ENCODE data around the gene ASTN2.
"Not testable (repeated sequence)": the region's sequence is repeated elsewhere in the genome, so short reads cannot be mapped to it uniquely, and the experiment has no call there.

The ASTN2 gene

GRCh38 chr9:116901260-116901659 is 513.6 kb downstream of the ASTN2 start:
- no peak for DNase-seq

GRCh38 chr9:116900543-116900942 is 514.3 kb downstream of the ASTN2 start:
- DNase-seq, result no peak

GRCh38 chr9:116900007-116900367 is 514.9 kb downstream of the ASTN2 start:
- DNase-seq, result no peak

- no peak for DNase-seq
Observed at GRCh38 chr9:116899337-116900006, 515.4 kb downstream of the ASTN2 start.

DNA sequence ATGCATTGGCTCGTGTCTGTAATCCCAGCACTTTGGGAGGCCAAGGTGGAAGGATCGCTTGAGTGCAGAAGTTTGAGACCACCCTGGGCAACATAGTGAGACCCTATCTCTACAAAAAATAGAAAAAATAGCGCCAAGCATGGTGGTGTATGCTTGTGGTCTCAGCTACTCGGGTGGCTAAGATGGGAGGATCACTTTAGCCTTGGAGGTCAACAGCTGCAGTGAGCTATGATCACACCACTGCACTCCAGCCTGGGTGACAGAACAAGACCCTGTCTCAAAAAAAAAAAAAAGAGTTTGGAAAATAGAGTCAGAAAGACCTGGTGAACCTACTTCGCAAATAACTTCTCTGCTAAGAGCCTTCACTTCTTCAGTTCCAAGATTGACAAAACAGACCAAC is 516.7 kb downstream of the ASTN2 start:
- DNase-seq, result not testable (repeated sequence)

GRCh38 chr9:116897201-116897600 is 517.7 kb downstream of the ASTN2 start:
- DNase-seq, result no peak

- no peak for DNase-seq
Observed at GRCh38 chr9:116895961-116896360, 518.9 kb downstream of the ASTN2 start.

GRCh38 chr9:116891424-116891823 is 523.4 kb downstream of the ASTN2 start:
- no peak for DNase-seq

GRCh38 chr9:116888476-116888875 is 526.4 kb downstream of the ASTN2 start:
- not testable (repeated sequence) for DNase-seq

GRCh38 chr9:116888066-116888465 is 526.8 kb downstream of the ASTN2 start:
- DNase-seq, result no peak

- DNase-seq, result no peak
Observed at GRCh38 chr9:116883676-116884075, 531.2 kb downstream of the ASTN2 start.

DNA sequence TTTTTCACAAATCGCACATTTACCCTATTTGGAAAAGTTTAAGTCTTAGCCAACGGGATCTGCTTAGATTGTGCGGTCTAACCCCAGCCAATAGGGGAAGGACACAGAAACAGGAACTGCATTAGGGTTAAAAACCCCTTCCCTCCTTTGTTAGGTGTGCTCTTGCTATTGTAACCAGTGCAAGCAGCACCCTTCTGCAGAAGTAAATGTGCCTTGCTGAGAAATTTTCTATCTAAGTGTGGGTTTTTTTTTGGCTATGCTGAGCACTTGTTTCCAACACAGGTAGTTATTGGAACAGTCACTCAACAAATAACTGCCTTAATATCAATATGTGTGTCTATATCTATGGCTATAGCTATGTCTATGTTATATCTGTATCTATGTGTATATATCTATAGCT is 537.8 kb downstream of the ASTN2 start:
- no peak for DNase-seq

DNA sequence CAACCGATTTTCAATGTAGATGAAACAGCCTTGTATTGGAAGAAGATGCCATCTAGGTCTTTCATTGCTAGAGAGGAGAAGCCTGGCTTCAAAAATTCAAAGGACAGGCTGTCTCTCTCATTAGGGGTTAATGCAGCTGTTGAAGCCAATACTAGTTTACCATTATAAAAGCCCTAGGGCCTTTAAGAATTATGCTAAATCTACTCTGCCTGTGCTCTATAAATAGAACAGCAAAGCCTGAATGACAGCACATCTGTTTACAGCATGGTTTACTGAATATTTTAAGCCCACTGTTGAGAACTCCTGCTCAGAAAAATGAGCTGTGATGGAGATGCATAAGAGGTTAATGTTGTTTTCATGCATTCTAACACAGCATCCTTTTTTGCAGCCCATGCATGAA is 539.3 kb downstream of the ASTN2 start:
- no peak for DNase-seq

DNA sequence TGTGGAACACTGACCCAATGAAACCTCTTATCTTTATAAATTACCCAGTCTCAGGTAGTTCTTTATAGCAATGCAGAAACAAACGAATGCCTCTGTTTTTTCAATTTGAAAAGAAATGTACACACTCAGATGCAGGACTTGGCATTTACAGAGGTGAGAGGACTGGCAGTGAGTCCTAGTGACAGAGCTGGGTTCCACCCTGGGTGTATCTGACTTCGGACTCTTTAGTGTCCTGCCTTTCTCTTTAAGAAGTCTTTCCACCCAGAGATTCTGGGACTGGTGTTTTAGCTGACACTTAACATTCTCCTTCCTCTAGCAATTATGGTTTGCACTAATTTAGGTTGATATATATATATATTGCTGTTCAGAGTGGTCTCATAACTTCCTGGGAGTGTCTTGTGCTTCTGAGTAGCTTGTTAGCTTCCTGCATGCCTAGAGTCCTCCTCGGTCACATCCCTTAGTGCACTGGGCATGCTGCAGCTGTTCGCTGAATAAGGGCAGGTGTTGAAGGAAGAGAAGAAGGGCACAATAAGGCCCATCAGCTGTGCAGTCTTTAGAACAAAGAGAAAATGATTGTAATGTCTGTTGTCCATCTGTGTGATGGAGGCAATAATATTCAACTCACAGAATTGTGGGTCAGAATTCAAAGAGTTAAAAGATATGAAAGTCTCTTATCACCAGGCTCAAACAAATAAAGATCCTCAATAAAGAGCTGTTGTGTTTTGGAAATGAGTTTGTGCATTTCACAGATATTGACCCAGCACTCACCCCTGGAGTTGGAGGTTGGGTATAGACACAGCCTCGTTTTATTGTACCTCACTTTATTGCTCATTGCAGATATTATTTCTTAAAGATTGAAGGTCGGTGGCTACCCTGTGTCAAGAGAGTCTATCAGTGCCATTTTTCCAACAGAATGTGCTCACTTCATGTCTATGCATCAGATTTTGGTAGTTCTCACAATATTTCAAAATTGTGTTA is 540.6 kb downstream of the ASTN2 start:
- no peak for DNase-seq

DNA sequence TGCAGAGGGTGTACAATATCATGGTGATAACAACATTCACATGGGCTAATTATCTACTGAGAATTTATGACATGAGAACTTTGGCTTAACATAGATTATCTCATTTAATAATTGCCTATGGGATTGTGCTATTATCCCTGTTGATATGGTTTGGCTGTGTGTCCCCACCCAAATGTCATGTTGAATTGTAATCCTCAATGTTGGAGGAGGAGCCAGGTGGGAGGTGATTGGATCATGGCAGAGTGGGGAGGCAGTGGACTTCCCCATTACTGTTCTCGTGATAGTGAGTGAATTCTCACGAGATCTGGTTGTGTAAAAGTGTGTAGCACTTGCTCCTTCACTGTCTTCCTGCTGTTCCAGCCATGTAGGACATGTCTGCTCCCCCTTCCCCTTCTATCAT is 541.4 kb downstream of the ASTN2 start:
- no peak for DNase-seq

GRCh38 chr9:116870566-116870965 is 544.3 kb downstream of the ASTN2 start:
- DNase-seq, result no peak

GRCh38 chr9:116868201-116868600 is 546.7 kb downstream of the ASTN2 start:
- no peak for DNase-seq

DNA sequence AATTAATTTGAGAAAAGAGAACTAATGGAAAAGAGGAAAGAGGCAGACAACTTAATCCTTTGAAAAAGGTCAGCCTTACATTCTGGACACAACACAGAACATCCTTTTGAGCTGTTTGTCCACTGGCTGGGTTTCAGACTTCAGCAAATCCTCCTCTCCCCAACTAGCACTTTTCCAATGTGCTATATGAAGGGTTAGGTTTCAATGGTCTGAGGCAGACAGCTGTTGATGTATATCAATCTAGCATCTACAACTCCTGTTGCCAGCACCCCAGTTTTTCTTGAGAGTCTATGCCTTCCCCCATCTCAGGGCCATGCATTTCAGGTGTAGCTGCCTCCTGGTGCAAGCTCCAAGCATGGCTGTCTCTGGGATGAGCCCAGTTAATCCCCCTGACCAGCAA is 553.5 kb downstream of the ASTN2 start:
- DNase-seq, result no peak

GRCh38 chr9:116860509-116861120 is 554.2 kb downstream of the ASTN2 start:
- peak in 1 of 2 donors; percentile 3 for DNase-seq

DNA sequence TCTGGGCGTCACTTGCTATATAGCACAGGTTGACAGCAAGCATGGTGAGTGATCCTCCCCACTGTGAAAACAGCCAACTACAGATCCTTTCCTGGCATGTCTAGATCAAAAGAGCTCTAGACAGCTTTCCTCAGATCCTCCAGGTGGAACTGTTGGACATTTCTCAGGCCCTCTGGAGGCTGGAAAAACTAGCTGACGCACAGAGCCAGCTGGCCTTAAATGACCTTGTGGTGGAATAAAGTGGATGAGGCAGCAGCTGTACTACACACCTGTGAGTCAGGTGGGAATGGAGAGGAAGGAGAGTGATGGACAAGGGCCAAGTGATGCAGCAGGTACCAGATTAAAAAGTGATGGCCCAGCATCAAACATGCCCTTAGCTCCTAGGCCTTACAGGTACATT is 555.1 kb downstream of the ASTN2 start:
- no peak for DNase-seq

- DNase-seq, result no peak
Observed at GRCh38 chr9:116857321-116857720, 557.5 kb downstream of the ASTN2 start.

GRCh38 chr9:116855881-116856662 is 558.8 kb downstream of the ASTN2 start:
- DNase-seq, result no peak

- DNase-seq, result no peak
Observed at GRCh38 chr9:116849721-116850120, 565.1 kb downstream of the ASTN2 start.

Data from activated CD4-positive, alpha-beta T cell treated with anti-CD3 and anti-CD28 coated beads for 4 hours (primary cell).